Sigmoid colon (tissue), 3 donors: ENCODE measurements around the gene HAND1.

Source experiments
- CTCF ChIP-seq, 4 experiments: fragments of 450-650 bp in 3 of 4; fragments of 200-600 bp in 1 of 4; IDR thresholded peaks; one replicate each; pipeline ENCODE4 v1.5.1; 2016 to 2019; ENCODE audit warnings: antibody characterized with exemption in 4 of 4, mild to moderate bottlenecking in 3 of 4, moderate library complexity in 2 of 4
- POLR2A ChIP-seq, 2 donors: fragments of 450-650 bp; IDR thresholded peaks; one replicate each; pipeline ENCODE4 v1.6.1; 2016; ENCODE audit warnings: antibody characterized with exemption in 2 of 2, mild to moderate bottlenecking in 2 of 2, moderate library complexity in 2 of 2

GRCh38 chr5:154486427-154486866, 8.4 kb upstream of the HAND1 start:
- TF ChIP-seq CTCF (IDR thresholded peaks at IDR 0.05), result no peak
- no peak for TF ChIP-seq POLR2A (IDR thresholded peaks at IDR 0.05)
